GM12864 (cell line): ENCODE measurements around the gene TGFA.

Experiments used
- DNase-seq: peaks from one replicate; pipeline ENCODE4 v3.0.0-alpha.2; 2011; ENCODE audit warnings: low read depth
- H3K4me3 ChIP-seq: 2 replicates; pipeline ENCODE4 v1.5.1; 2011; ENCODE audit warnings: mild to moderate bottlenecking, low read depth, low read length, control low read depth
- CTCF ChIP-seq: IDR thresholded peaks from 2 replicates; pipeline ENCODE4 v1.5.1; 2011; ENCODE audit warnings: low read depth, mild to moderate bottlenecking, moderate library complexity, low read length, control low read depth, inconsistent platforms; ENCODE audit errors: missing control alignments

Gene TGFA

GRCh38 chr2:70518557-70518956 lies 35.1 kb downstream of the TGFA start:
- TF ChIP-seq CTCF = no peak
- H3K4me3 ChIP-seq = no peak overlapping the region
- no peak for DNase-seq

GRCh38 chr2:70517804-70518203 lies 35.8 kb downstream of the TGFA start:
- DNase-seq = no peak
- TF ChIP-seq CTCF = no peak
- no peak overlapping the region for H3K4me3 ChIP-seq

- peak; percentile 31 for DNase-seq
- TF ChIP-seq CTCF = no peak
- H3K4me3 ChIP-seq = no peak overlapping the region
Measured at GRCh38 chr2:70516596-70516995, 37.0 kb downstream of the TGFA start.

- no peak overlapping the region for H3K4me3 ChIP-seq
- TF ChIP-seq CTCF = no peak
- DNase-seq = no peak
Measured at GRCh38 chr2:70515938-70516337, 37.7 kb downstream of the TGFA start.

GRCh38 chr2:70514612-70515055 lies 39.0 kb downstream of the TGFA start:
- no peak overlapping the region for H3K4me3 ChIP-seq
- no peak for TF ChIP-seq CTCF
- no peak for DNase-seq

GRCh38 chr2:70513738-70514137 lies 39.9 kb downstream of the TGFA start:
- DNase-seq = no peak
- no peak for TF ChIP-seq CTCF
- no peak overlapping the region for H3K4me3 ChIP-seq

- TF ChIP-seq CTCF = no peak
- DNase-seq = no peak
- H3K4me3 ChIP-seq = no peak overlapping the region
Measured at GRCh38 chr2:70511971-70512729, 41.5 kb downstream of the TGFA start.
